ENCODE data around the gene TMEM266.

Gene TMEM266

DNA sequence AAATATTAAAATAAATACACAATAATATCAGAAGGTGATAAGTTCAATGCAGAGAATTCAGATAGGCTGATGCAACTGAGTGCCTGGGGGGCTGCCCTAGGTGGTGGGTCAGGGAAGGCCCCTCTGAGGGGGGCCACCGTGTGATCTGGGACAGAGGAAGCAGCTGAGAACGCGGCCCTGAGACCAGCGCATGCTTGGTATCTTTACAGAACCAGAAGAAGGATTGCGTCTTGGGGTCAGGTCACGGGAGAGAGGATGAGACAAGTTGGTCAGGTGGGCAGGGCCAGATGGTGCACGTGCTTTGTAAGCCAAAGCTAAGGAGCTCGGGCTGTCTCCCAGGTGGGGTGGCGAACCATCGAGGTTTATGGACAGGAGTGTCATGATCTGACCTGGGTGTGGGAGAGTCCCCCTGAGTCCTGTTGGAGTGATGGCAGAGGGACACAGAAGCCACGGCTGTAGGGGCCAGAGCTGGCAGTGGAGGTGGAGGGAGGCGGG lies 130.3 kb downstream of the TMEM266 start:
- Histone ChIP-seq H3K4me1 (ENCODE audit: low read depth, poor library complexity, severe bottlenecking) (peaks cover 9% of the 10 kb centered on the region), H4K20me1 (ENCODE audit: insufficient read depth) (no peaks in the 10 kb centered on the region), H3K9ac (no peak overlapping the region), H3K4me2 (peak overlapping the region; percentile 43; the same call in 1 of the 2 replicates), H3K36me3 (ENCODE audit: insufficient read depth) (no peaks in the 10 kb centered on the region), H3K27me3 (ENCODE audit: insufficient read depth, low read depth) (no peaks in the 10 kb centered on the region; the same call in 1 of the 2 replicates), H3K27ac (no peak overlapping the region), H3K4me3 (IDR thresholded peaks at IDR 0.05; ENCODE audit: insufficient read depth, low read depth, low read length) (no peak overlapping the region), H3K79me2 (ENCODE audit: insufficient read depth, low read depth) (no peaks in the 10 kb centered on the region), H2AFZ (ENCODE audit: low read depth) (peak overlapping the region; percentile 84; the same call in 1 of the 2 replicates)
- TF ChIP-seq, protein P1, sequence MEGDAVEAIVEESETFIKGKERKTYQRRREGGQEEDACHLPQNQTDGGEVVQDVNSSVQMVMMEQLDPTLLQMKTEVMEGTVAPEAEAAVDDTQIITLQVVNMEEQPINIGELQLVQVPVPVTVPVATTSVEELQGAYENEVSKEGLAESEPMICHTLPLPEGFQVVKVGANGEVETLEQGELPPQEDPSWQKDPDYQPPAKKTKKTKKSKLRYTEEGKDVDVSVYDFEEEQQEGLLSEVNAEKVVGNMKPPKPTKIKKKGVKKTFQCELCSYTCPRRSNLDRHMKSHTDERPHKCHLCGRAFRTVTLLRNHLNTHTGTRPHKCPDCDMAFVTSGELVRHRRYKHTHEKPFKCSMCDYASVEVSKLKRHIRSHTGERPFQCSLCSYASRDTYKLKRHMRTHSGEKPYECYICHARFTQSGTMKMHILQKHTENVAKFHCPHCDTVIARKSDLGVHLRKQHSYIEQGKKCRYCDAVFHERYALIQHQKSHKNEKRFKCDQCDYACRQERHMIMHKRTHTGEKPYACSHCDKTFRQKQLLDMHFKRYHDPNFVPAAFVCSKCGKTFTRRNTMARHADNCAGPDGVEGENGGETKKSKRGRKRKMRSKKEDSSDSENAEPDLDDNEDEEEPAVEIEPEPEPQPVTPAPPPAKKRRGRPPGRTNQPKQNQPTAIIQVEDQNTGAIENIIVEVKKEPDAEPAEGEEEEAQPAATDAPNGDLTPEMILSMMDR (conservative IDR thresholded peaks at IDR 0.05; ENCODE audit: low read depth, low read length) = no peak

- peak overlapping the region; percentile 84; the same call in 1 of the 2 replicates for H2AFZ ChIP-seq (ENCODE audit: low read depth)
- no peaks in the 10 kb centered on the region for H3K79me2 ChIP-seq (ENCODE audit: insufficient read depth, low read depth)
- H3K27me3 ChIP-seq (ENCODE audit: insufficient read depth, low read depth) = no peaks in the 10 kb centered on the region; the same call in 1 of the 2 replicates
- no peaks in the 10 kb centered on the region for H4K20me1 ChIP-seq (ENCODE audit: insufficient read depth)
- H3K4me3 ChIP-seq (IDR thresholded peaks at IDR 0.05; ENCODE audit: insufficient read depth, low read depth, low read length) = no peak overlapping the region
- peak overlapping the region; percentile 43; the same call in 1 of the 2 replicates for H3K4me2 ChIP-seq
- no peaks in the 10 kb centered on the region for H3K36me3 ChIP-seq (ENCODE audit: insufficient read depth)
- peaks cover 9% of the 10 kb centered on the region for H3K4me1 ChIP-seq (ENCODE audit: low read depth, poor library complexity, severe bottlenecking)
- no peak overlapping the region for H3K9ac ChIP-seq
- TF ChIP-seq, protein P1 (conservative IDR thresholded peaks at IDR 0.05; ENCODE audit: low read depth, low read length) = peak; percentile 88
- H3K27ac ChIP-seq = no peak overlapping the region
Measured at GRCh38 chr15:76190751-76191538, 131.2 kb downstream of the TMEM266 start.

DNA sequence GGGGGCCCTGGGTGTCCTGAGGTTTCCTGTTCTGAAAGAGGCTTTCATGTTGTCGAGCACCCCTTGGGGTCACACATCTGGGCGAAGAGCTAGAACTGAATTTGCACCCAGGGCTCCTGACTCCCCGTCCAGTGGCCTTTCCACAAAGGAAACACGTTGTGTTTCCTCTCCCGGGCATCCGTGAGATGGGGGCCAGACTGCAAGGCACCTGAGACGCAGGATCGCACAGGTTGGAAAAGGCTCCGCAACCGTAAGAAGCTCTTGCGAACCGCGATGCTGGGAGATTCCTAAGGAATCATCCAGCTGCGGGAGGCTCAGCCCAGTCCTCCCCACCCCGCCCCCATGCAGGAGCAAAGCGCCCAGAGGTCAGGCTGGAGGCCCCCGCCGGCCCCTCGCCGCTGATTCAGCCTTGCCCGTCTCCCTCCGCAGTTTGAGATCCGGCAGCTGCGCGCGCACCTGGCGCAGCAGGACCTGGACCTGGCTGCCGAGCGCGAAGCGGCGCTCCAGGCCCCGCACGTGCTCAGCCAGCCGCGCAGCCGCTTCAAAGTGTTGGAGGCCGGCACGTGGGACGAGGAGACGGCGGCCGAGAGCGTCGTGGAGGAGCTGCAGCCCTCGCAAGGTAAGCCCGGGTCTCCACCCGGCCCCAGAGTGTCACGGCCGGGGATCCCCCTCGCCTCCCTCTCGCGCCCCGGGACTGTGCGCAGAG lies 131.9 kb downstream of the TMEM266 start:
- Histone ChIP-seq H2AFZ (ENCODE audit: low read depth) (peak overlapping the region; percentile 84; the same call in 1 of the 2 replicates), H3K4me2 (no peak overlapping the region), H3K79me2 (ENCODE audit: insufficient read depth, low read depth) (no peaks in the 10 kb centered on the region), H3K27ac (no peak overlapping the region), H3K9ac (no peak overlapping the region), H3K4me1 (ENCODE audit: low read depth, poor library complexity, severe bottlenecking) (peaks cover 9% of the 10 kb centered on the region), H3K36me3 (ENCODE audit: insufficient read depth) (no peaks in the 10 kb centered on the region), H4K20me1 (ENCODE audit: insufficient read depth) (no peaks in the 10 kb centered on the region), H3K4me3 (IDR thresholded peaks at IDR 0.05; ENCODE audit: insufficient read depth, low read depth, low read length) (no peak overlapping the region), H3K27me3 (ENCODE audit: insufficient read depth, low read depth) (no peaks in the 10 kb centered on the region; the same call in 1 of the 2 replicates)
- TF ChIP-seq, protein P1 (conservative IDR thresholded peaks at IDR 0.05; ENCODE audit: low read depth, low read length) = no peak

GRCh38 chr15:76192715-76193114 lies 132.9 kb downstream of the TMEM266 start:
- no peak overlapping the region for H3K4me2 ChIP-seq
- peaks cover 9% of the 10 kb centered on the region for H3K4me1 ChIP-seq (ENCODE audit: low read depth, poor library complexity, severe bottlenecking)
- TF ChIP-seq, protein P1 (conservative IDR thresholded peaks at IDR 0.05; ENCODE audit: low read depth, low read length) = no peak
- H3K27me3 ChIP-seq (ENCODE audit: insufficient read depth, low read depth) = no peaks in the 10 kb centered on the region; the same call in 1 of the 2 replicates
- H3K36me3 ChIP-seq (ENCODE audit: insufficient read depth) = no peaks in the 10 kb centered on the region
- no peaks in the 10 kb centered on the region for H4K20me1 ChIP-seq (ENCODE audit: insufficient read depth)
- no peak overlapping the region for H3K9ac ChIP-seq
- no peaks in the 10 kb centered on the region for H3K79me2 ChIP-seq (ENCODE audit: insufficient read depth, low read depth)
- no peak overlapping the region for H3K27ac ChIP-seq
- H3K4me3 ChIP-seq (IDR thresholded peaks at IDR 0.05; ENCODE audit: insufficient read depth, low read depth, low read length) = no peak overlapping the region
- H2AFZ ChIP-seq (ENCODE audit: low read depth) = no peak overlapping the region

All from KMS-11 (cell line).